Activated T-cell treated with anti-CD3 and anti-CD28 coated beads, Interleukin-2, amount 50 U/mL, for 4 hours (primary cell): ENCODE results near the gene EBP. TPM values are rescaled to one million over a fixed set of nuclear protein-coding genes. Genes with fewer than 3 reads are reported as not detected.
"Not testable (repeated sequence)": the region's sequence is repeated elsewhere in the genome, so short reads cannot be mapped to it uniquely, and the experiment has no call there.

Experiments used
- ATAC-seq, 2 donors: fragments of 200-7000 bp; cut with Tn5 transposase; one replicate each; pipeline ENCODE4 v1.10.0; 2021
- DNase-seq: peaks from one replicate; pipeline ENCODE4 v3.0.0-alpha.2; 2020
- H3K27me3 Mint-ChIP-seq: one replicate; pipeline ENCODE4 v1.8.0; 2021; ENCODE audit warnings: low read depth, mixed read lengths
- H3K36me3 Mint-ChIP-seq: one replicate; pipeline ENCODE4 v1.8.0; 2022; ENCODE audit warnings: mixed read lengths; ENCODE audit not compliant: insufficient read depth
- H3K4me1 Mint-ChIP-seq: one replicate; pipeline ENCODE4 v1.8.0; 2021; ENCODE audit warnings: low read depth, mixed read lengths
- H3K4me3 Mint-ChIP-seq: one replicate; pipeline ENCODE4 v1.8.0; 2021; ENCODE audit warnings: mild to moderate bottlenecking, moderate library complexity, mixed read lengths
- H3K9me3 Mint-ChIP-seq: one replicate; pipeline ENCODE4 v1.8.0; 2021; ENCODE audit warnings: mixed read lengths
- total RNA-seq, 3 donors: library from RNA; stranded (reverse); gene quantifications; one replicate each; pipeline ENCODE4 v1.2.1, GENCODE V29; 2021

The EBP gene
- total RNA-seq, 3 donors from 2014 or later = 87.0 to 113 (median 106) TPM

DNA sequence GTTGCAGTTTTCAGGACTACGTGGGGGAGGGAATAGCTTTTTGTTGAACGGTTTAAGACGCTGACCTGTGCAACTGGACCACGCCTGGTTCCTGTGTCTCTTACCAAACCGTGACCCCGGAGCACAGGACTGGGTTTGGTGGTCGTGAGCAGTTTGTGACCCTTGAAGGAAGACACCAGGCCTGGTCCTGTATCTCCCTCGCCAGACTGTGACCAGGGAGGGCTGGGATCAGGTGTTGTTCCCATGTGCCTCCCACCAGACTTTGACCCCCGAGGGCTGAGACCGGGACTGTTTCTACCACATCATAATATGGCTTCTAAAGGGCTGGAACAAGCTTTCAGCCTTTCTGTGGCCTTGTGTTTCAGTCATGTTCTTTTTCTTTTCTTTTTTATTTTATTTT lies 683 bp downstream of the EBP start:
- DNase-seq (no peak), ATAC-seq (no peak)
- no peaks in the 10 kb centered on the region for H3K9me3 Mint-ChIP-seq
- H3K4me3 Mint-ChIP-seq = peak overlapping the region; percentile 89
- no peaks in the 10 kb centered on the region for H3K27me3 Mint-ChIP-seq
- H3K36me3 Mint-ChIP-seq = peaks cover 3% of the 10 kb centered on the region
- peaks cover 28% of the 10 kb centered on the region for H3K4me1 Mint-ChIP-seq

DNA sequence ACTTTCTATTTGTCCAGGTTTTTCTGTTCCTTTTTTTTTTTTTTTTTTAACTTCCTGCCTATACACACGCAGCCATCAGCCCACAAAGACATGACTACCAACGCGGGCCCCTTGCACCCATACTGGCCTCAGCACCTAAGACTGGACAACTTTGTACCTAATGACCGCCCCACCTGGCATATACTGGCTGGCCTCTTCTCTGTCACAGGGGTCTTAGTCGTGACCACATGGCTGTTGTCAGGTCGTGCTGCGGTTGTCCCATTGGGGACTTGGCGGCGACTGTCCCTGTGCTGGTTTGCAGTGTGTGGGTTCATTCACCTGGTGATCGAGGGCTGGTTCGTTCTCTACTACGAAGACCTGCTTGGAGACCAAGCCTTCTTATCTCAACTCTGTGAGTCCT lies 2.1 kb downstream of the EBP start:
- Mint-ChIP-seq H3K36me3 (peaks cover 10% of the 10 kb centered on the region), H3K9me3 (no peaks in the 10 kb centered on the region), H3K27me3 (no peaks in the 10 kb centered on the region), H3K4me1 (peaks cover 28% of the 10 kb centered on the region), H3K4me3 (peak overlapping the region; percentile 46)
- ATAC-seq (no peak), DNase-seq (no peak)

DNA sequence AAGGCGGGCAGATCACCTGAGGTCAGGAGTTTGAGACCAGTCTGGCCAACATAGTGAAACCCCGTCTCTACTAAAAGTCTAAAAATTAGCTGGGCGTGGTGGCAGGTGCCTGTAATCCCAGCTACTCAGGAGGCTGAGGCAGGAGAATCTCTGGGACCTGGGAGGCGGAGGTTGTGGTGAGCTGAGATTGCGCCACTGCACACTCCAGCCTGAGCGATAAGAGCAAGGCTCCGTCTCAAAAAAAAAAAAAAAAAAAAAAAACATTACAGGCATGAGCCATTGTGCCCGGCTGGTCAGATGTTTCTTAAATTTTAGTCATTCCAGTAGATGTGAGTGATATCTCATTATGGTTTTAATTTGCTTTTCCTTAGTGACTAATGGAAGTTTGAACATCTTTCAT lies 4.2 kb downstream of the EBP start:
- not testable (repeated sequence) for H3K4me3 Mint-ChIP-seq, H3K27me3 Mint-ChIP-seq, H3K9me3 Mint-ChIP-seq, DNase-seq, ATAC-seq
- peaks cover 13% of the 10 kb centered on the region for H3K4me1 Mint-ChIP-seq
- H3K36me3 Mint-ChIP-seq = peaks cover 13% of the 10 kb centered on the region

DNA sequence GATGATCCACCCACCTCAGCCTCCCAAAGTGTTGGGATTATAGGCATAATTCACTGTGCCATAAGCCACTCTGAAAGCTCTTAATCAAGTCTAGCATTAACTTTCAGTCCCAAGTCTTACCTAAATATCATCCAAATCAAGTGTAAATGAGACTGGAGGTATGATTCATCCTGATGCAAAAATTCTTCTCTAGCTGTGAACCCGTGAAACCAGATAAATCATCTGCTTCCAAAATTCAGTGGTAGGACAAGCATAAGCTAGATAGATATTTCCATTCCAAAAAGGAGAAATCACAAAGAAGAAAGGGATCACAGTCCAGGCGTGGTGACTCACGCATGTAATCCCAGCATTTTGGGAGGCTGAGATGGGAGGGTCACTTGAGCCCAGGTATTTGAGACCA lies 9.1 kb downstream of the EBP start:
- no peak overlapping the region for H3K4me3 Mint-ChIP-seq
- DNase-seq (no peak), ATAC-seq (no peak)
- H3K4me1 Mint-ChIP-seq = peaks cover 13% of the 10 kb centered on the region
- no peaks in the 10 kb centered on the region for H3K9me3 Mint-ChIP-seq
- peaks cover 13% of the 10 kb centered on the region for H3K36me3 Mint-ChIP-seq
- no peaks in the 10 kb centered on the region for H3K27me3 Mint-ChIP-seq

DNA sequence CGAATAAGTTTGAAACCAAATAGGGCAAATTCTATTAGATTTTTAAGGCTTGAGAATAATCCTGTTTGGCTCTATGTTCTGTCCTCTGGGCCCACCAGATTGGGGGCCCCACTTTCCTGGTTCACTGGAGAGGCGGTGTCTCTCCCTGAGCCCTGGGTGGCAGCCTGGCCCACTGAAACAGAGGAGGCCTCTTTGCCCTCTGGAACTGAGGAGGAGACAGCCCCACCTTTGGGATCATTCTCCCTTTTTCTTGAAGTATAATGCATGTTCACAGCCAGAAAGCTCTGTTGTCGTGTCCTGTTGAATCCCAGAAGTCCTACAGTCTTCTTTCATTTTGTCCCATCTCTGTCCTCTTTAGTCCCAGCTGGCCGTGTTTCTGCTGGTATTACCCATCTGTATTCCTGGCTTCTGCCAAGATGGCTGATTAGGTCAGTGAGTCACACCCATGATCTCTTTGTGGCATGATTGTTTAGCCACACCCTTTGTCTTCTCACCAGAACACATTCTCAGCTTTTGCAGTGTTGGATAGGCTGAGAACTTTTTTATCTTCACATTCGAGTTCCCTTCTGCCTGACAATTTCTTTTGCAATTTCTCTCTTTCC lies 9.9 kb downstream of the EBP start:
- peaks cover 12% of the 10 kb centered on the region for H3K36me3 Mint-ChIP-seq
- H3K4me1 Mint-ChIP-seq = peaks cover 12% of the 10 kb centered on the region
- H3K9me3 Mint-ChIP-seq = no peaks in the 10 kb centered on the region
- H3K27me3 Mint-ChIP-seq = no peaks in the 10 kb centered on the region
- no peak overlapping the region for H3K4me3 Mint-ChIP-seq
- DNase-seq = no peak
- peak; percentile 78 to 82 for ATAC-seq

DNA sequence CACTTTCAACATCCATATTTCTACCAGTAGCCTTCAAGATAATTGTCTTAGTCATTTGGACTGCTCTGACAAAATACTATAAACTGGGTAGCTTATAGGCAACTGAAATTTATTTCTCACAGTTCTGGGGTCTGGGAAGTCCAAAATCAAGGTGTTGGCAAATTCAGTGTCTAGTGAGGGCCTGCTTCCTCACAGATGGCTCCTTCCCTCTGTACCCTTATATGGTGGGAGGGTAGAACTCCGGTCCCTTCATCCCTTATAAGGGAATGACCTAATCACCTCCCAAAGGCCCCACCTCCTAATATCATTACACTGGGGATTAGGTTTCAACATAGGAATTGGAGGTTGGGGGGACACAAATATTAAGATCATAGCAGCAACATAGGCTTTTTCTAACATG lies 10.6 kb downstream of the EBP start:
- ATAC-seq (no peak), DNase-seq (no peak)
- H3K4me1 Mint-ChIP-seq = peaks cover 9% of the 10 kb centered on the region
- H3K27me3 Mint-ChIP-seq = no peaks in the 10 kb centered on the region
- H3K4me3 Mint-ChIP-seq = no peak overlapping the region
- H3K9me3 Mint-ChIP-seq = no peaks in the 10 kb centered on the region
- peaks cover 10% of the 10 kb centered on the region for H3K36me3 Mint-ChIP-seq

DNA sequence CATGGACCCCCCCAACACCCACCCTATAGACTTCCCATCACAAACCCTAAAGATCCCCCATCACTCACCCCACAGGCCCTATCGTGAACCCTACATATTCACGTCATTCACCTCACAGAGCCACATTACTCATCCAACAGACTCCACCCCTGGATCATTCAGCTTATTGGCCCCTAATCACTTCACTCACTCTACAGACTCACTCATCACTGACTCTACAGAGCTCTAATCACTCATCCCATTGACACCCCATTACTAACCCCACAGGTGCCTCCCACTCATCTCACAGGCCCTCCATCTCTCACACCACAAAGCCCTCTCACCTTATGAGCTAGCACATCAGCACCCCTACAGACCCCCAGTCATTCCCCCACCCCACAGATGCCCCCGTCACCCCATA lies 11.6 kb downstream of the EBP start:
- ATAC-seq = no peak

DNA sequence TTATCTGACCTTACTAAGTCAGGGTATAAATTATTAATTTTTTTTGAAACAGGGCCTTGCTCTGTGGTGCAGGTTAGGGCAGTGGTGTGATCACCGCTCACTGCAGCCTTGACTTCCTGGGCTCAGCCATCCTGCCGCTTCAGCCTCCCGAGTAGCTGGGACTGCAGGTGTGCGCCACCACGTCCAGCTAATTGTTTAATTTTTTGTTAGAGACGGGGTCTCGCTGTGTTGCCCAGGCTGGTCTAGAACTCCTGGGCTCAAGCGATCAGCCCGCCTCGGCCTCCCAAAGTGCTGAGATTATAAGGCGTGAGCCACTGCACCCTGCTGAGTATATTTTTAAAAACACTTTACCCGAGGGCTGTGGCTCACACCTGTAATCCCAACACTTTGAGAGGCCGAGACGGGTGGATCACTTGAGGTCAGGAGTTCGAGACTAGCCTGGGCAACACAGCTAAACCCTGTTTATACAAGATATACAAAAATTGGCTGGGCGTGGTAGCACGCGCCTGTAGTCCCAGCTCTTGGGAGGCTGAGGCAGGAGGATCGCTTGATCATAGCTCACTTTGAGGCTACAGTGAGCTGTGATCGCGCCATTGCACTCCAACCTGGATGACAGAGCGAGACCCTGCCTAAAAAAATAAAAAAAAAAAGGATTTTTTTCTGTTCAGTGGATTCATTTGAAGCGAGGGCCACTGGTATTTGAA lies 17.2 kb downstream of the EBP start:
- DNase-seq (no peak), ATAC-seq (no peak)
- no peaks in the 10 kb centered on the region for H3K27me3 Mint-ChIP-seq
- H3K36me3 Mint-ChIP-seq = peaks cover 7% of the 10 kb centered on the region
- H3K4me1 Mint-ChIP-seq = peaks cover 14% of the 10 kb centered on the region
- H3K4me3 Mint-ChIP-seq = peak overlapping the region; percentile 91
- H3K9me3 Mint-ChIP-seq = no peaks in the 10 kb centered on the region

More for the DNA sequence above, 11.6 kb downstream of the EBP start:
- Mint-ChIP-seq H3K36me3 (peaks cover 8% of the 10 kb centered on the region), H3K4me1 (peaks cover 9% of the 10 kb centered on the region), H3K4me3 (no peak overlapping the region), H3K27me3 (no peaks in the 10 kb centered on the region), H3K9me3 (no peaks in the 10 kb centered on the region)
- no peak for DNase-seq

DNA sequence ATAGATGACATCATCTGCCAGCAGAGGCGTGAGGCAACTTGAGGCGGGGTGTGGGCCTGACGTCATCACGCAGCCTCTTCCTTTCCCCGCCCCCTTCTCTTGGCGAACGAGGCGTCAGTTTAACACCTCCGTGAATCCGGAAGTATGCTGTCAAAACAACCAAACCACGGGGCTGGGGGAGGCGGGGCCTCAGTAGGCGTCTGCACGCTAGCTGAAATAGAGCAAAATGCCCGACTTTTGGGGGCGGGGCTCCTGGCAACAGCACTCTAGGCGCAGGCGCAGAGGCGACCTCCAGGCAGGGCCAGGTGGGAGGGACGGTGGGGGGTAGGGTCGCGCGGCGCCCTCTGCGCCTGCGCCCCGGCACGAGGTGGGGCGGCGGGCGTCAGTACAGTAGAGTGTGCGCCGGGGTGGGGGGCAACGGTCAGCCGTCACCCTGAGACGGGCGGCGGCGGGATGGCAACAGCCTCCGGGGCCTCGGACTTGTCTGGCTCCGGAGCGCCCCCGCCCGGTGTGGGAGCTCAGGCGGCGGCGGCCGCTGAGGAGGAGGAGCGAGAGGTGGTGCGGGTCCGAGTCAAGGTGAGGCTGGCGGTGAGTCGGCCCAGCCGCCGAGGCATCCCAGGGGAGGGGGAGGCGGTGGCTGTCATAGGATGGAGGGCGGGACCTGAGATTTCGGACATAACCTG lies 17.9 kb downstream of the EBP start, which contains the start of gene TBC1D25:
TSS of gene TBC1D25 (plus strand) at position 370 of the 683 bp plus-strand sequence. CDS start at position 454, 84 bp downstream.
- peak within 1 kb of the TSS; percentile 91 for H3K4me3 Mint-ChIP-seq
- no peaks in the 10 kb centered on the region for H3K27me3 Mint-ChIP-seq
- peak; percentile 97 for DNase-seq
- peak; percentile 84 to 88 for ATAC-seq
- no peaks in the 10 kb centered on the region for H3K9me3 Mint-ChIP-seq
- peaks cover 9% of the 10 kb centered on the region for H3K36me3 Mint-ChIP-seq
- H3K4me1 Mint-ChIP-seq = peaks cover 14% of the 10 kb centered on the region

DNA sequence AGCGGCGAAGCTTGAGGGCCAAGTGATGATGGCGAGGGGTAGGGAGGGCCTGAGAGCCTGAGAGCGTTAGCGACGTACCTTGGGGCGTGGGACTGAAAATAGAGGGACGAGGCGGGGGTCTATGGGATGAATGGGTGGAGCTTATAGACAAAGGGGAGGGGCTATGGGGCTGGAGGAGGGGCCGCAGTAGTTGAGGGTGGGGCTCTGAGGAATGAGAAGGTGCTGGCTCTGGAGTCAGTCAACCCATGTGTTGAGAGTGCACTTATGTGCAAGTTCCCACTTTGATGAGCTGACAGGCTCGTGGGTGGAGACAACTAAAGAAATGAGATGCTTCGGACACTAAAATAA lies 18.4 kb downstream of the EBP start:
- ATAC-seq (peak; percentile 60 to 70), DNase-seq (peak; percentile 47)
- peak overlapping the region; percentile 91 for H3K4me3 Mint-ChIP-seq
- H3K36me3 Mint-ChIP-seq = peaks cover 9% of the 10 kb centered on the region
- H3K9me3 Mint-ChIP-seq = no peaks in the 10 kb centered on the region
- peaks cover 14% of the 10 kb centered on the region for H3K4me1 Mint-ChIP-seq
- no peaks in the 10 kb centered on the region for H3K27me3 Mint-ChIP-seq

DNA sequence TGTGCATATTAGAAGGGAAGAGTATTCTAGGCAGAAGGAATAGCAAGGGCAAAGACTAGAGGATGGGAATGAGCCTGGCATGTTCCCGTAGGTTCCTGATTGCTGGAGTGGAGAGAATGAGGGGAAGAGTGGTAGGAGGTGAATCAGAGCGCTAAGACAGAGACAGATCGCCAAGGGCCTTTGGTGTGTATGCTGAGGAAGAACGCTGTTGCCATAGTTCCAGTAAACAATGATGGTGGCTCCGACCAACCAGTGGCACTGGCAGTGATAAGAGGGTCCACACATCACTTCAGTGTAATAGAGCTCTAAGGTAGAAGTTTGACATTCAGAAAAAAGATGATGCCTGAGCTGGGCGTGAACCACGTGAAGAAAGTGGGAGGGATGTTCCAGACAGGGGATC lies 18.9 kb downstream of the EBP start:
- Mint-ChIP-seq H3K27me3 (no peaks in the 10 kb centered on the region), H3K9me3 (no peaks in the 10 kb centered on the region), H3K36me3 (peaks cover 10% of the 10 kb centered on the region), H3K4me1 (peaks cover 16% of the 10 kb centered on the region), H3K4me3 (peak overlapping the region; percentile 91)
- ATAC-seq (no peak), DNase-seq (no peak)

DNA sequence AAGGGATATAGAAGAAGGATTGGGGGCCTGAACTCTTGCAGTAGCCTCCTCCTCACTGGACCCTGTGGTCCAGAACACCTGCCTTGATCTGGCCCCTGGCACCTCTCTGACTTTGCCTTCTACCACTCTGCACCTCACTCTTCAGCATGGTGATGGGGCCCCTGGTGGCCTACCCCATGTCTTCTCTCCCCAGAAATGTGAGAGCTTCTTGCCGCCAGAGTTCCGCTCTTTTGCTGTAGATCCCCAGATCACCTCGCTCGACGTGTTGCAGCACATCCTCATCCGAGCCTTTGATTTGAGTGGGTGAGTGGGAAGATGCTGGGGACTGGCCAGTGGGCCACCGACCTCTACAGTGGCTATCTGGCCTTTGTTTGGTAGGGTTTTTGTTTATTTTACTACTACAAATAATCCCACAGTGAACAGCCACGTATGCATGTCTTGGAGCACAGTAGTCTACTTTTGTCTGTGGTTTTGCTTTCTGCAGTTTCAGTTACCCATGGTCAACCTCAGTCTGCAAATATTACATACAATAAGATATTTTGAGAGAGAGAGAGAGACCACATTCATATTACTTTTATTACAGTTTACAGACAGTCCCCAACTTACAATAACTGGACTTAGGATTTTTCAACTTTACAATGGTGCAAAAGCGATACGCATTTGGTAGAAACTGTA lies 19.7 kb downstream of the EBP start:
- Mint-ChIP-seq H3K9me3 (no peaks in the 10 kb centered on the region), H3K4me1 (peaks cover 16% of the 10 kb centered on the region), H3K4me3 (peak overlapping the region; percentile 91), H3K36me3 (peaks cover 12% of the 10 kb centered on the region), H3K27me3 (no peaks in the 10 kb centered on the region)
- no peak for DNase-seq
- no peak for ATAC-seq

DNA sequence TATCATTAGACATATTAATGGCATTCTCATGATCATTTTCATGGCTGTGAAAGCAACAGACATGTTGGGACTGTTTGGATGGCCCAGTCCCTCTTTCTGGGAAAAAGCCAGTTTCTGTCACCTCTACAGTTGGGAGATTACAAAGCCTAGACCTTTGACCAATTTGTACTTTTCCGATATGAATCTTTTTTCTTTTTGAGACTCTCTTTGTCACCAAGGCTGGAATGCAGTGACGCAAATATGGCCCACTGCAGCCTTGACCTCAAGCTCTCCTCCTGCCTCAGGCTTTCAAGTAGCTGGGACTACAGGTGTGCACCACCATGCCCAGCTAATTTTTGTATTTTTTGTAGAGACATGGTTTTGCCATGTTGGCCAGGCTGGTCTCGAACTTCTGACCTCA lies 27.3 kb downstream of the EBP start:
- no peaks in the 10 kb centered on the region for H3K27me3 Mint-ChIP-seq
- H3K36me3 Mint-ChIP-seq = peaks cover 14% of the 10 kb centered on the region
- H3K4me3 Mint-ChIP-seq = no peak overlapping the region
- no peaks in the 10 kb centered on the region for H3K9me3 Mint-ChIP-seq
- H3K4me1 Mint-ChIP-seq = peaks cover 2% of the 10 kb centered on the region
- ATAC-seq (no peak), DNase-seq (no peak)

DNA sequence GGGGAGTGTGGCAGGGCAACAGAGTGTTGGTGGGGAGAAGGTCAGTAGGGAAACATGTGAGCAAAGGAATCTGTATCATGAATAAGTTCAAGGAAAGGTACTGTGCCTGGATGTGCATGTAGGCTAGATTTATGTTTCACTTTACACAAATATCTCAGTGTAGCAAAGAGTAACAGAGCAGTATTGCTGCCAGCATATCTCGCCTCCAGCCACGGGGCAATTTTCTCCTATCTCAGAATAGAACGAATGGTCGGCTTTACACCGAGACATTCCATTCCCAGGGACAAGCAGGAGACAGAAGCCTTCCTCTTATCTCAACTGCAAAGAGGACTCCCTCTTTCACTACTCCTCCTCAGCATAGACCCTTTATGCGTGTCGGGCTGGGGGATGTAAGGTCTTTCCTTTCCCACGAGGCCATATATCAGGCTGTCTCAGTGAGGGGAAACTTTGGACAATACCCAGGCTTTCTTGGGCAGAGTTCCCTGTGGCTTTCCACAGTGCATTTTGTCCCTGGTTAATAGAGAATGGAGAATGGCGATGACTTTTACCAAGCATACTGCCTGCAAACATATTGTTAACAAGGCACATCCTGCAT lies 34.2 kb downstream of the EBP start:
- not testable (repeated sequence) for H3K4me1 Mint-ChIP-seq, H3K36me3 Mint-ChIP-seq, DNase-seq, H3K27me3 Mint-ChIP-seq, ATAC-seq, H3K9me3 Mint-ChIP-seq, H3K4me3 Mint-ChIP-seq
